GM23248 (cell line): ENCODE measurements around the gene HNF1B. TPM values are rescaled to one million over a fixed set of nuclear protein-coding genes. Genes with fewer than 3 reads are reported as not detected.

ENCODE experiments used
- DNase-seq: peaks from one replicate; pipeline ENCODE4 v3.0.0-alpha.2; 2015
- H2AFZ ChIP-seq: fragments of 200-600 bp; sonication (generic); 2 replicates; pipeline ENCODE4 v1.6.1; 2016; ENCODE audit warnings: antibody characterized with exemption
- H3F3A ChIP-seq: fragments of 200-600 bp; sonication (generic); 2 replicates; pipeline ENCODE4 v1.6.1; 2016; ENCODE audit warnings: mild to moderate bottlenecking, antibody characterized with exemption, mixed run types; ENCODE audit not compliant: insufficient read depth
- H3K27ac ChIP-seq: fragments of 200-600 bp; sonication (generic); 2 replicates; pipeline ENCODE4 v1.5.1; 2016; ENCODE audit warnings: mild to moderate bottlenecking
- H3K27me3 ChIP-seq: fragments of 200-600 bp; sonication (generic); replicated peaks from 2 replicates; pipeline ENCODE4 v1.6.1; 2016; ENCODE audit warnings: mild to moderate bottlenecking; ENCODE audit not compliant: insufficient read depth
- H3K36me3 ChIP-seq: fragments of 200-600 bp; sonication (generic); 2 replicates; pipeline ENCODE4 v1.6.1; 2016; ENCODE audit warnings: low read depth, mild to moderate bottlenecking
- H3K4me1 ChIP-seq: fragments of 200-600 bp; sonication (generic); 2 replicates; pipeline ENCODE4 v1.6.1; 2016; ENCODE audit warnings: mild to moderate bottlenecking; ENCODE audit not compliant: insufficient read depth
- H3K4me2 ChIP-seq: fragments of 200-600 bp; sonication (generic); one replicate; pipeline ENCODE4 v1.6.1; 2016; ENCODE audit warnings: mild to moderate bottlenecking; ENCODE audit not compliant: unreplicated experiment
- H3K4me3 ChIP-seq: fragments of 200-600 bp; sonication (generic); 2 replicates; pipeline ENCODE4 v1.5.1; 2016; ENCODE audit warnings: mild to moderate bottlenecking
- H3K79me2 ChIP-seq: fragments of 200-600 bp; sonication (generic); 2 replicates; pipeline ENCODE4 v1.6.1; 2016; ENCODE audit warnings: mild to moderate bottlenecking; ENCODE audit not compliant: insufficient read depth
- H3K9ac ChIP-seq: fragments of 200-600 bp; sonication (generic); 2 replicates; pipeline ENCODE4 v1.6.1; 2016; ENCODE audit warnings: mild to moderate bottlenecking
- H3K9me2 ChIP-seq: fragments of 200-600 bp; sonication (generic); 2 replicates; pipeline ENCODE4 v1.6.1; 2016; ENCODE audit warnings: mixed run types, mild to moderate bottlenecking, moderate library complexity; ENCODE audit not compliant: insufficient read depth
- H3K9me3 ChIP-seq: fragments of 200-600 bp; sonication (generic); one replicate; pipeline ENCODE4 v1.6.1; 2017; ENCODE audit warnings: low read depth
- H4K20me1 ChIP-seq: fragments of 200-600 bp; sonication (generic); 2 replicates; pipeline ENCODE4 v1.6.0; 2016; ENCODE audit not compliant: insufficient read depth
- EZH2 ChIP-seq: fragments of 200-600 bp; sonication (generic); IDR thresholded peaks from 2 replicates; pipeline ENCODE4 v1.6.1; 2018; ENCODE audit warnings: antibody characterized with exemption, mild to moderate bottlenecking; ENCODE audit not compliant: insufficient read depth, poor library complexity, severe bottlenecking
- EZH2phosphoT487 ChIP-seq: fragments of 200-600 bp; sonication (generic); IDR thresholded peaks from 2 replicates; pipeline ENCODE4 v1.6.1; 2018; ENCODE audit warnings: antibody characterized with exemption, moderate library complexity, mild to moderate bottlenecking, low read depth; ENCODE audit not compliant: insufficient read depth
- WGBS, 2 experiments: methylation state at CpG; one replicate each; pipeline ENCODE4 v1.1.6; 2015 to 2017; ENCODE audit warnings: low lambda C conversion rate in 2 of 2, low coverage in 1 of 2; ENCODE audit errors: missing lambda C conversion rate in 2 of 2; 5-methylcytosine and 5-hydroxymethylcytosine counted together
- in situ Hi-C: fragments of 300-500 bp; cut with MboI; formaldehyde crosslinking; loops from 2 replicates; pipeline ENCODE4 v1.15.0; 2020
- polyA plus RNA-seq: library from polyadenylated mRNA; unstranded; fragments of >200 nt; fragmentation: Nextera tagmentation; extraction: Ambion mirVana; gene quantifications from 2 replicates; pipeline ENCODE4 v1.2.1, GENCODE V29; 2016
- total RNA-seq: library from RNA; depleted of rRNA; stranded (reverse); fragments of >200 nt; shearing (Covaris generic); gene quantifications from 2 replicates; pipeline ENCODE4 v1.2.3, GENCODE V29; 2014

HNF1B gene
- total and polyA plus RNA-seq, 2 experiments from 2014 or later = not detected

DNA sequence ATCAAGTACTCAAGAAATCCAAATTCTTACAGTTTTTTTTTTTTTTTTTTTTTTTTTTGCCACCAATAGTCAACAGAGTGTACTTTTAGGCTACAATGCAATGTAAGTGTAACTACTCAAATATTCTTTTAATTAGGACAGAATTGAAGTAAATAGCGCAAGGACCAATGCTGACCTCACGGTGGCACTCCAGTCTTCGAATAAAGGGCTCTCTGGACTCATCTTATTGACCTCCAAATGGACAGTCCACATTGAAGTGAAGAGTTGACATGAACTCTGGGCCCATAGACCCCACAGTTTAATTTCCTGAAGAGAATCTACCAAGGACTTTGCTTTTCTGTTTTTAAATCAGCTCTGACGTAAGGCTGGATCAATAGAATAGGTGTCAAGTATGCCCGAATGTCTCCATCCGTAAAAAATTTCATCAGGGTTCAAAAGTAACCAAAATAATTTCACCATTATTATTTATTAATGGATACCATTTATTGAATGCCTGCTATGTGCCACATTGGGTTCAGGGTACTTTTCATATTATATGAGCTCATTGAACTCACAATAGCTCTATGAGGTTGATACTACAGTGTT is 94.3 kb downstream of the HNF1B start:
- Histone ChIP-seq H3F3A (peaks cover 14% of the 10 kb centered on the region), H3K9ac (no peak overlapping the region), H3K36me3 (no peaks in the 10 kb centered on the region), H3K27me3 (no peaks in the 10 kb centered on the region), H3K27ac (no peak overlapping the region), H4K20me1 (no peaks in the 10 kb centered on the region), H3K4me3 (no peak overlapping the region), H2AFZ (no peak overlapping the region), H3K4me1 (peaks cover 17% of the 10 kb centered on the region), H3K9me2 (no peaks in the 10 kb centered on the region), H3K4me2 (no peak overlapping the region), H3K79me2 (no peaks in the 10 kb centered on the region), H3K9me3 (no peaks in the 10 kb centered on the region)
- in situ Hi-C loops = loop anchor here (10.0 kb wide), 1 partner anchor 114 kb away; no protein-coding TSS in a partner anchor
- DNase-seq = peak; percentile 75
- WGBS, 2 experiments = 63 to 65% methylated on average over 6 of the region's 6 CpGs
- TF ChIP-seq EZH2phosphoT487 = no peak
- TF ChIP-seq EZH2 = no peak

GRCh38 chr17:37648555-37648954 is 96.3 kb downstream of the HNF1B start:
- Histone ChIP-seq H3K79me2 (no peaks in the 10 kb centered on the region), H3K4me3 (peak overlapping the region; percentile 38), H3K27ac (peak overlapping the region; percentile 25), H4K20me1 (no peaks in the 10 kb centered on the region), H3K4me1 (peaks cover 25% of the 10 kb centered on the region), H3K9ac (peak overlapping the region; percentile 34; the same call in 1 of the 2 replicates), H3K27me3 (no peaks in the 10 kb centered on the region), H3K9me2 (no peaks in the 10 kb centered on the region), H3K9me3 (no peaks in the 10 kb centered on the region), H3K4me2 (peak overlapping the region; percentile 69), H3K36me3 (no peaks in the 10 kb centered on the region), H2AFZ (peak overlapping the region; percentile 87), H3F3A (peaks cover 14% of the 10 kb centered on the region)
- 0% methylated on average over 2 of the region's 2 CpGs for WGBS, 2 experiments
- DNase-seq = peak; percentile 81
- in situ Hi-C loops = no loop called here
- TF ChIP-seq EZH2phosphoT487 (no peak), EZH2 (no peak)

DNA sequence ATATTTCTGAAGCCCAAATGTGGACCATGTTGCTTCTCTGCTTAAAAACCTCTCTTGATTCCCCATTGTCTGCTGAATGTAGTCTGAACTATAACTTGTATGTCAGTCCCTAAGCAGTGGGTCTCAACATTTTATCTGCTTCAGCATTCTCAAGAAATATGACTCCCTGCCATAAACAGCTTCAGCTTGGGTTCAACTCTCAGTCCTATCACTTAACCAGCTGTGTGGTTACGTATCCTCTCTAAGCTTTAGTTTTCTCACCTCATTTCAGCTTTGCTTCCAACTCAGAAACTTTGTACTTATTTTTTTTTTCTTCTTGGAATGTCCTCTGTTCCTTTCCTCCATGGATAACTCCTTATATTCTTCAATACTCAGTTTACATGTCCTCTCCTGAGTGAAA is 97.0 kb downstream of the HNF1B start:
- Histone ChIP-seq H3K4me2 (peak overlapping the region; percentile 69), H3K9ac (no peak overlapping the region), H3K9me2 (no peaks in the 10 kb centered on the region), H3K27ac (no peak overlapping the region), H3K36me3 (no peaks in the 10 kb centered on the region), H3K4me1 (peaks cover 25% of the 10 kb centered on the region), H3K27me3 (no peaks in the 10 kb centered on the region), H3K4me3 (no peak overlapping the region), H3K79me2 (peaks cover 3% of the 10 kb centered on the region), H4K20me1 (no peaks in the 10 kb centered on the region), H3F3A (peaks cover 17% of the 10 kb centered on the region), H3K9me3 (no peaks in the 10 kb centered on the region), H2AFZ (peak overlapping the region; percentile 87)
- TF ChIP-seq EZH2phosphoT487 (no peak), EZH2 (no peak)
- in situ Hi-C loops = no loop called here
- no peak for DNase-seq
- 88% methylated on average over 1 of the region's 1 CpG for WGBS, 2 experiments

GRCh38 chr17:37643869-37644268 is 101.0 kb downstream of the HNF1B start:
- peaks cover 12% of the 10 kb centered on the region for H3K36me3 ChIP-seq
- H3K9me2 ChIP-seq = no peaks in the 10 kb centered on the region
- H2AFZ ChIP-seq = peak overlapping the region; percentile 95
- peaks cover 43% of the 10 kb centered on the region for H3K79me2 ChIP-seq
- no peaks in the 10 kb centered on the region for H3K27me3 ChIP-seq
- H3K4me1 ChIP-seq = peaks cover 28% of the 10 kb centered on the region
- H3F3A ChIP-seq = peaks cover 27% of the 10 kb centered on the region
- peak overlapping the region; percentile 94 for H3K9ac ChIP-seq
- H3K4me3 ChIP-seq = peak overlapping the region; percentile 99
- no peaks in the 10 kb centered on the region for H3K9me3 ChIP-seq
- in situ Hi-C loops = no loop called here
- H3K4me2 ChIP-seq = peak overlapping the region; percentile 99
- no peak for TF ChIP-seq EZH2phosphoT487
- TF ChIP-seq EZH2 = no peak
- 4 to 5% methylated on average over 3 of the region's 3 CpGs for WGBS, 2 experiments
- H3K27ac ChIP-seq = peak overlapping the region; percentile 89
- peak; percentile 10 for DNase-seq
- H4K20me1 ChIP-seq = no peaks in the 10 kb centered on the region
